Measurements from ENCODE around the gene FAM9A.

Gene FAM9A

DNA sequence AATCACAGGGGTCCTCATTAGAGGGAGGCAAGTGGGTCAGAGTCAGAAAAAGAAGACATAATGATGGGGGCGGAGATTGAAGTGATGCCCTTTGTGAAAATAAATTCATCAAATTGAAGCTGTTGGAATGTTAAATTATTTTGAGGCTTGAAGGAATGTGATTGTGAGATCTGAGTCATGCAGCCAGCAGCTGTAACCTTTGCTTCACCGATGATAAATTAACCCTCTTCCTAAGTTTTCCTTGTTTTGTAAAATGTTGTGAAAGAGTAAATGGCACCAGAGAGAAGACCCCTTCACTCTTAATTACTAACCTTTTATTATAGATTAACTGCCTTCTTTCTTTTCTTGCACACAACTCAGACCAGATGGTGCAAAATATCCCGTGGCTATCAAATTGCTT is 47.7 kb upstream of the FAM9A start:
- Histone ChIP-seq H2AFZ (ENCODE audit: low read depth, low read length) (no peak overlapping the region), H2BK120ac (ENCODE audit: low read depth, low read length) (no peak overlapping the region), H3K4ac (ENCODE audit: low read depth in 1 of 2, low read length in 2 of 2) (no peak overlapping the region), H4K8ac (ENCODE audit: low read length) (no peak overlapping the region), H3K36me3 (ENCODE audit: control insufficient read depth in 1 of 2, insufficient read depth in 2 of 2, low read depth in 1 of 2, low read length in 2 of 2) (no peaks in the 10 kb centered on the region), H3K4me2 (ENCODE audit: low read length, poor library complexity, severe bottlenecking) (no peak overlapping the region), H2BK12ac (ENCODE audit: low read length in 2 of 2) (no peak overlapping the region), H3K4me1 (ENCODE audit: control insufficient read depth, insufficient read depth, low read depth, low read length) (peaks cover 6% of the 10 kb centered on the region), H3K23ac (ENCODE audit: low read length in 2 of 2) (no peak overlapping the region), H4K91ac (ENCODE audit: low read length) (no peak overlapping the region), H3K14ac (ENCODE audit: low read length in 2 of 2) (no peak overlapping the region), H3K9ac (ENCODE audit: low read length) (no peak overlapping the region), H3K18ac (ENCODE audit: low read depth in 1 of 2, low read length in 2 of 2) (no peak overlapping the region), H2AK5ac (ENCODE audit: low read length, severe bottlenecking) (no peak overlapping the region), H2BK15ac (ENCODE audit: low read depth, poor library complexity, severe bottlenecking) (no peak overlapping the region), H3K9me3 (ENCODE audit: control insufficient read depth, low read length) (no peaks in the 10 kb centered on the region), H3K79me1 (replicated peaks; ENCODE audit: low read length, poor library complexity, severe bottlenecking) (no peaks in the 10 kb centered on the region), H3K4me3 (ENCODE audit: insufficient read depth in 1 of 2, low read depth in 1 of 2, low read length in 2 of 2) (no peak overlapping the region), H2BK5ac (ENCODE audit: low read depth, low read length, poor library complexity, severe bottlenecking) (no peak overlapping the region), H3K27ac (ENCODE audit: low read length, poor library complexity, severe bottlenecking) (peak overlapping the region; percentile 81), H3K27me3 (ENCODE audit: control insufficient read depth in 1 of 2, insufficient read depth in 1 of 2, low read length in 2 of 2) (no peaks in the 10 kb centered on the region)
- 44% methylated on average over 1 of the region's 3 CpGs for WGBS
- no peak for DNase-seq

DNA sequence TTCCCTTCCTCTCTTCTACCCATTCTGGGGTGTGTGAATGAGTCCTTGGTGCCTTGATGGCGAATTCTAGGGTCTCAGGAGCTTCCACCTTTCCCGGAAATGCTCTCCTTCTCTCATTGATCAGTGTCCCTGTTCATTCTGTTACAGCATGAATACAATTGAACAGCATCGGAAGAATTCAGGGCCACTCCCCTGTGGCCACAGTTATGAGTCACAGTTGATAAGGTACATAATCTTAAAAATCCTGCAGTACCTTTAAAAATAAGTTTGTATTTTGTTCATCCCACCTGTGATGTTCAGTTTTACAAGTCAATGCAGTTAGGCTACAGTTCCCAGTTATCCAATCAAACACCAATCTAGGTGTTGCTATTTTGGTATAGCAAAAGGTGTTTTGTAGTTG is 47.3 kb upstream of the FAM9A start:
- peak overlapping the region; percentile 35 for H2BK5ac ChIP-seq (ENCODE audit: low read depth, low read length, poor library complexity, severe bottlenecking)
- H2BK15ac ChIP-seq (ENCODE audit: low read depth, poor library complexity, severe bottlenecking) = no peak overlapping the region
- 50% methylated on average over 2 of the region's 3 CpGs for WGBS
- no peak overlapping the region for H2AFZ ChIP-seq (ENCODE audit: low read depth, low read length)
- no peak overlapping the region for H3K4ac ChIP-seq (ENCODE audit: low read depth in 1 of 2, low read length in 2 of 2)
- no peak overlapping the region for H2BK12ac ChIP-seq (ENCODE audit: low read length in 2 of 2)
- no peak overlapping the region for H3K23ac ChIP-seq (ENCODE audit: low read length in 2 of 2)
- no peak overlapping the region for H3K4me3 ChIP-seq (ENCODE audit: insufficient read depth in 1 of 2, low read depth in 1 of 2, low read length in 2 of 2)
- peaks cover 7% of the 10 kb centered on the region for H3K4me1 ChIP-seq (ENCODE audit: control insufficient read depth, insufficient read depth, low read depth, low read length)
- no peak overlapping the region for H2AK5ac ChIP-seq (ENCODE audit: low read length, severe bottlenecking)
- H3K14ac ChIP-seq (ENCODE audit: low read length in 2 of 2) = no peak overlapping the region
- H2BK120ac ChIP-seq (ENCODE audit: low read depth, low read length) = no peak overlapping the region
- H3K27ac ChIP-seq (ENCODE audit: low read length, poor library complexity, severe bottlenecking) = peak overlapping the region; percentile 81
- no peak overlapping the region for H4K91ac ChIP-seq (ENCODE audit: low read length)
- H3K18ac ChIP-seq (ENCODE audit: low read depth in 1 of 2, low read length in 2 of 2) = no peak overlapping the region
- no peak overlapping the region for H3K9ac ChIP-seq (ENCODE audit: low read length)
- no peak overlapping the region for H3K4me2 ChIP-seq (ENCODE audit: low read length, poor library complexity, severe bottlenecking)
- no peaks in the 10 kb centered on the region for H3K9me3 ChIP-seq (ENCODE audit: control insufficient read depth, low read length)
- no peaks in the 10 kb centered on the region for H3K36me3 ChIP-seq (ENCODE audit: control insufficient read depth in 1 of 2, insufficient read depth in 2 of 2, low read depth in 1 of 2, low read length in 2 of 2)
- H3K79me1 ChIP-seq (replicated peaks; ENCODE audit: low read length, poor library complexity, severe bottlenecking) = no peaks in the 10 kb centered on the region
- no peaks in the 10 kb centered on the region for H3K27me3 ChIP-seq (ENCODE audit: control insufficient read depth in 1 of 2, insufficient read depth in 1 of 2, low read length in 2 of 2)
- no peak for DNase-seq
- H4K8ac ChIP-seq (ENCODE audit: low read length) = no peak overlapping the region

- Histone ChIP-seq H3K27ac (ENCODE audit: low read length, poor library complexity, severe bottlenecking) (peak overlapping the region; percentile 14), H3K14ac (ENCODE audit: low read length in 2 of 2) (no peak overlapping the region), H3K4me3 (ENCODE audit: insufficient read depth in 1 of 2, low read depth in 1 of 2, low read length in 2 of 2) (no peak overlapping the region), H4K91ac (ENCODE audit: low read length) (no peak overlapping the region), H2BK5ac (ENCODE audit: low read depth, low read length, poor library complexity, severe bottlenecking) (no peak overlapping the region), H3K4me2 (ENCODE audit: low read length, poor library complexity, severe bottlenecking) (no peak overlapping the region), H2AK5ac (ENCODE audit: low read length, severe bottlenecking) (no peak overlapping the region), H3K4ac (ENCODE audit: low read depth in 1 of 2, low read length in 2 of 2) (no peak overlapping the region), H2BK15ac (ENCODE audit: low read depth, poor library complexity, severe bottlenecking) (no peak overlapping the region), H3K9ac (ENCODE audit: low read length) (no peak overlapping the region), H3K23ac (ENCODE audit: low read length in 2 of 2) (no peak overlapping the region), H2BK120ac (ENCODE audit: low read depth, low read length) (no peak overlapping the region), H2AFZ (ENCODE audit: low read depth, low read length) (no peak overlapping the region), H3K9me3 (ENCODE audit: control insufficient read depth, low read length) (no peaks in the 10 kb centered on the region), H3K18ac (ENCODE audit: low read depth in 1 of 2, low read length in 2 of 2) (no peak overlapping the region), H4K8ac (ENCODE audit: low read length) (no peak overlapping the region), H3K36me3 (ENCODE audit: control insufficient read depth in 1 of 2, insufficient read depth in 2 of 2, low read depth in 1 of 2, low read length in 2 of 2) (no peaks in the 10 kb centered on the region), H3K4me1 (ENCODE audit: control insufficient read depth, insufficient read depth, low read depth, low read length) (peaks cover 8% of the 10 kb centered on the region), H3K27me3 (ENCODE audit: control insufficient read depth in 1 of 2, insufficient read depth in 1 of 2, low read length in 2 of 2) (no peaks in the 10 kb centered on the region), H3K79me1 (replicated peaks; ENCODE audit: low read length, poor library complexity, severe bottlenecking) (no peaks in the 10 kb centered on the region), H2BK12ac (ENCODE audit: low read length in 2 of 2) (no peak overlapping the region)
- no CpG with 5 or more reads among the region's 1 CpG for WGBS
- DNase-seq = no peak
These were observed 46.2 kb upstream of the FAM9A start for GRCh38 chrX:8847360-8847759.

DNA sequence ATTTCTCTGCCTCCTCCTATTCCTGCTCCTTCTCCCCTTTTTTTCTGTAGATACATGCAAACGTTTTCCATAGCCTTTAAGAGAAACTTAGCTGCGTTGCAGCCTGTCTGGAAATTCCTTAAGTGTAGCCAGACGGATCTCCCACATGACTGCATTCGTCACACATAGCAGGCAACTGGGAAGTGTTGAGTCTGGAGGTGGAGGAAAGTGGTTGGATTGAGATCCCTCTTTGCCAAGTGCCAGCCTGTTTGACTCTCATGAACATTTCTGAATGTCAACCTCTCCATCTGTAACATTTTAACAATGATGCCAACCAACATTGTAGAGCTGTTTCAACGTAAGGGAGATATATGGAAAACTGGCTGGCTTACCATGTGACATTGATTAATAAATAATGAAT is 45.1 kb upstream of the FAM9A start:
- peak; percentile 13 for DNase-seq
- WGBS = 30% methylated on average over 3 of the region's 5 CpGs
- no peak overlapping the region for H3K23ac ChIP-seq (ENCODE audit: low read length in 2 of 2)

More for the DNA sequence above, 45.1 kb upstream of the FAM9A start:
- H2AK5ac ChIP-seq (ENCODE audit: low read length, severe bottlenecking) = no peak overlapping the region
- no peak overlapping the region for H3K4ac ChIP-seq (ENCODE audit: low read depth in 1 of 2, low read length in 2 of 2)
- H3K18ac ChIP-seq (ENCODE audit: low read depth in 1 of 2, low read length in 2 of 2) = no peak overlapping the region
- H2BK12ac ChIP-seq (ENCODE audit: low read length in 2 of 2) = no peak overlapping the region
- no peaks in the 10 kb centered on the region for H3K36me3 ChIP-seq (ENCODE audit: control insufficient read depth in 1 of 2, insufficient read depth in 2 of 2, low read depth in 1 of 2, low read length in 2 of 2)
- no peak overlapping the region for H3K9ac ChIP-seq (ENCODE audit: low read length)
- peaks cover 8% of the 10 kb centered on the region for H3K4me1 ChIP-seq (ENCODE audit: control insufficient read depth, insufficient read depth, low read depth, low read length)
- H2BK120ac ChIP-seq (ENCODE audit: low read depth, low read length) = no peak overlapping the region
- no peak overlapping the region for H2BK5ac ChIP-seq (ENCODE audit: low read depth, low read length, poor library complexity, severe bottlenecking)
- H3K4me2 ChIP-seq (ENCODE audit: low read length, poor library complexity, severe bottlenecking) = no peak overlapping the region
- no peak overlapping the region for H4K91ac ChIP-seq (ENCODE audit: low read length)
- no peaks in the 10 kb centered on the region for H3K27me3 ChIP-seq (ENCODE audit: control insufficient read depth in 1 of 2, insufficient read depth in 1 of 2, low read length in 2 of 2)
- no peak overlapping the region for H3K4me3 ChIP-seq (ENCODE audit: insufficient read depth in 1 of 2, low read depth in 1 of 2, low read length in 2 of 2)
- H3K79me1 ChIP-seq (replicated peaks; ENCODE audit: low read length, poor library complexity, severe bottlenecking) = no peaks in the 10 kb centered on the region
- no peak overlapping the region for H3K14ac ChIP-seq (ENCODE audit: low read length in 2 of 2)
- no peaks in the 10 kb centered on the region for H3K9me3 ChIP-seq (ENCODE audit: control insufficient read depth, low read length)
- H3K27ac ChIP-seq (ENCODE audit: low read length, poor library complexity, severe bottlenecking) = peak overlapping the region; percentile 84
- H2BK15ac ChIP-seq (ENCODE audit: low read depth, poor library complexity, severe bottlenecking) = no peak overlapping the region
- no peak overlapping the region for H2AFZ ChIP-seq (ENCODE audit: low read depth, low read length)
- no peak overlapping the region for H4K8ac ChIP-seq (ENCODE audit: low read length)

Measured in mesenchymal stem cell (in vitro differentiated cells and primary cell).